Brain microvascular endothelial cell (primary cell): ENCODE results near the gene CC2D1A.

ENCODE experiments used
- DNase-seq: peaks from one replicate; pipeline ENCODE4 v3.0.0-alpha.2; 2020
- H3K27ac ChIP-seq: fragments of 250-450 bp; sonication (Bioruptor Pico); 2 replicates; pipeline ENCODE4 v1.5.1; 2020; ENCODE audit warnings: mild to moderate bottlenecking, moderate library complexity
- H3K27me3 ChIP-seq: fragments of 250-450 bp; sonication (Bioruptor Pico); replicated peaks from 2 replicates; pipeline ENCODE4 v1.5.1; 2020; ENCODE audit warnings: mild to moderate bottlenecking
- H3K36me3 ChIP-seq: fragments of 250-450 bp; sonication (Bioruptor Pico); replicated peaks from 2 replicates; pipeline ENCODE4 v1.5.1; 2020; ENCODE audit warnings: mild to moderate bottlenecking
- H3K4me3 ChIP-seq: 2 replicates; pipeline ENCODE4 v1.5.1; 2011; ENCODE audit warnings: low read depth, mild to moderate bottlenecking, control low read depth, low read length, moderate library complexity
- in situ Hi-C: cut with HindIII; loops from 2 replicates; pipeline ENCODE4 v1.10.0; 2017; ENCODE audit warnings: low sequenced_read_pairs, low pct_ligation_motif_present
- TF ChIP-seq, protein P1 (sequence below): IDR thresholded peaks from 2 replicates; pipeline ENCODE4 v1.5.1; 2011; ENCODE audit warnings: low read depth, mild to moderate bottlenecking, moderate library complexity, low read length, control low read depth, inconsistent platforms; ENCODE audit errors: missing control alignments

Gene CC2D1A

GRCh38 chr19:13959962-13960862 lies 54.2 kb downstream of the CC2D1A start:
- in situ Hi-C loops, result no loop called here
- Histone ChIP-seq H3K27me3 (no peaks in the 10 kb centered on the region), H3K27ac (no peak overlapping the region), H3K4me3 (no peak overlapping the region), H3K36me3 (peaks cover 47% of the 10 kb centered on the region)
- TF ChIP-seq, protein P1, sequence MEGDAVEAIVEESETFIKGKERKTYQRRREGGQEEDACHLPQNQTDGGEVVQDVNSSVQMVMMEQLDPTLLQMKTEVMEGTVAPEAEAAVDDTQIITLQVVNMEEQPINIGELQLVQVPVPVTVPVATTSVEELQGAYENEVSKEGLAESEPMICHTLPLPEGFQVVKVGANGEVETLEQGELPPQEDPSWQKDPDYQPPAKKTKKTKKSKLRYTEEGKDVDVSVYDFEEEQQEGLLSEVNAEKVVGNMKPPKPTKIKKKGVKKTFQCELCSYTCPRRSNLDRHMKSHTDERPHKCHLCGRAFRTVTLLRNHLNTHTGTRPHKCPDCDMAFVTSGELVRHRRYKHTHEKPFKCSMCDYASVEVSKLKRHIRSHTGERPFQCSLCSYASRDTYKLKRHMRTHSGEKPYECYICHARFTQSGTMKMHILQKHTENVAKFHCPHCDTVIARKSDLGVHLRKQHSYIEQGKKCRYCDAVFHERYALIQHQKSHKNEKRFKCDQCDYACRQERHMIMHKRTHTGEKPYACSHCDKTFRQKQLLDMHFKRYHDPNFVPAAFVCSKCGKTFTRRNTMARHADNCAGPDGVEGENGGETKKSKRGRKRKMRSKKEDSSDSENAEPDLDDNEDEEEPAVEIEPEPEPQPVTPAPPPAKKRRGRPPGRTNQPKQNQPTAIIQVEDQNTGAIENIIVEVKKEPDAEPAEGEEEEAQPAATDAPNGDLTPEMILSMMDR, result peak; percentile 63
- no peak for DNase-seq

DNA sequence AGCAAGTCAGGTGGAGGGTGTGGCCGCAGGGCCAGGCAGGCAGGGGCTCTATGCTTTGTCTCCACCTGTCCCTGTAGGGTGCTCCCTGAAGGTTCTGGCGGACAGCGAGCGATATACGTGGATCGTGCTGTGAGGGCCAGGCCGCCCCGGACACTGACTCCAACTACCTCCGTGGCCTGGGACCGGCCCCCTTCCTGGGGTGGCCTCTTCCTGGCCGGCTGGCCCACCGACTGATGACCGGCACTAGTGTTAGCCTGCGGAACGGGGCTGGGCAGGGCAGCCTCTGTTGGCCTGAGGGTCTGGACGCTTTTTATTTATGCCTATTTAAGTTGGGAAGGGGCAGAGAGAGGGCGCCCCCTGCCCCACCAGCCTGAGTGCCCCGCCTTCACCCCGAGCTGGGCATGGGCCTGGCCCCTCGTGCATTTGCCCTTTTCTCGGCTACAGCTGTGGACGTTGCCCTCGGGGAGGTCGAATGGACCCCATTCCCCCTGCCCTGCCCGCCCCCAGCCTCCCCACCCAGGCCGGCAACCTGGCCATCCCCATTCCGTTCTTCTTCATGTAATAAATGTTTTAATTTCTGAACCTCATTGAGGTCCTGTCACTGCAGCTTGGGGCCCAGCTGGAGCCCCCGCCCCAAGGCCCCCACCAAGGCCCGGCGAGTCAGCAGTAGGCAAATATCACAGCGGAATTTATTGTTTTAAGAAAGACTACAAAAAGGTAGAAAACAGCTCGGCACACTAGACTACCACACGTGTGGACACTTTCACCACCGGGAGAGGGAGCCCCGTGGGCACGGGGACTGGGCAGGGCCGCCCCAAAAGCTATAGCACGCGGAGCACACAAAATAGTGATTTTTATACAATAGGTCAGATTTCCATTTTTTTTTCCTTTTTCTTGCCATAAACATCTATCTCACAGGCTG lies 55.1 kb downstream of the CC2D1A start:
- Histone ChIP-seq H3K27ac (no peak overlapping the region), H3K27me3 (no peaks in the 10 kb centered on the region), H3K36me3 (peaks cover 45% of the 10 kb centered on the region), H3K4me3 (no peak overlapping the region)
- no peak for DNase-seq
- in situ Hi-C loops, result no loop called here
- TF ChIP-seq, protein P1, result peak; percentile 37

GRCh38 chr19:13961826-13962698 lies 56.1 kb downstream of the CC2D1A start:
- in situ Hi-C loops, result no loop called here
- Histone ChIP-seq H3K36me3 (peaks cover 43% of the 10 kb centered on the region), H3K4me3 (no peak overlapping the region), H3K27ac (no peak overlapping the region), H3K27me3 (no peaks in the 10 kb centered on the region)
- TF ChIP-seq, protein P1, result no peak
- no peak for DNase-seq

DNA sequence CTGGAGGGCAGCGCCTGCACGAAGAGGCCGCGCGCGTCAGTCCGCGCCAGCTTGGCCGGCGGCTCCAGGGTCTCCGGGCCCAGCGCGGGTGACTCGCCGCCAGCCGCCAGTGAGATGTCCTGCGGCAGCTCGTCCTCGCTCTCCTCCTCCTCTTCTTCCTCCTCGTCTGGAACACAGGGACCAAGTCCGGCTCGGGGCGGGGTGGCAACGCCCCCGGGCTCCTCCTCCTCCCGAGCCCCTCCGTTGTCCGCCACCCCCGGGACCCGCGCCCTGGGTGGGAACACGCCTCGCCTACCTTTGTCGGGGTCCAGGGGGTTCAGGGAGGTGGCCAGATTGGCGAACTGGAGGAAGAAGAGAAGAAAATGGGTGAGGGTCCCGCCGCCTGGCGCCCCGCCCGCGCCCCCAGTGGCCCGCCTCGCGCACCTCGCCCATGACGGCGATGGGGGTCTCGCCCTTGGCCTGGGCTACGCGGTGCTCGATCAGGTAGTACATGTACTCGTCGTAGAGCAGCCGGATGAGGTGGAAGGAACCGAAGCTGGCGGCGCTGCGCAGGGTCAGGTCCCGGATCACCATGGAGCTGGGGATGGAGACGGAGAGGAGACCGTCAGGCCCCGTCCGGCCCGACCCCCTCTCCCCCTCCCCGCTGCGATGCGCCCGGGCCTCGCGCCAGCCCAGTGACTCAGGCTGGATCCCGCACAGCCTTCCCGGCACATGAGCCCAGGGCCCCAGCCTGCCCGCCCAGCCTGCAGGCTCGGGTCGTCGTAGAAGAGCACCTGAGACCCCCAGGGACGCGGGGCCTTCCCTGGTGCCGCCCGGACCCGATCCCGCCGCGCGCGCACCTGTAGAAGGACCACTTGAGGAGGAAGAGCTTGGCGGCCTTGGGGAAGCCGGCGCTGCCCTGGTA lies 57.0 kb downstream of the CC2D1A start:
- no peak overlapping the region for H3K27ac ChIP-seq
- H3K4me3 ChIP-seq, result no peak overlapping the region
- H3K27me3 ChIP-seq, result no peaks in the 10 kb centered on the region
- DNase-seq, result no peak
- TF ChIP-seq, protein P1, result no peak
- H3K36me3 ChIP-seq, result peaks cover 43% of the 10 kb centered on the region
- in situ Hi-C loops, result no loop called here
